GM18870 (cell line): Measurements from ENCODE around the gene MAP7D3.
A peak's percentile ranks its signal among the peaks of the same experiment; 100 is the strongest.
"Not testable (repeated sequence)": the region's sequence is repeated elsewhere in the genome, so short reads cannot be mapped to it uniquely, and the experiment has no call there.

Experiments used
- ATAC-seq: cut with Tn5 transposase; IDR thresholded peaks from one replicate; pipeline ENCODE4 v1.9.1; 2021; ENCODE audit warnings: moderate library complexity; ENCODE audit not compliant: unreplicated experiment

MAP7D3 gene

GRCh38 chrX:136251041-136251991 is at the start of gene MAP7D3:
TSS of gene MAP7D3 (minus strand) at chrX:136251400. CDS start at chrX:136251358, 42 bp downstream.
- peak; percentile 58 for ATAC-seq

- not testable (repeated sequence) for ATAC-seq
Observed at GRCh38 chrX:136300721-136301120, 49.5 kb upstream of the MAP7D3 start, which contains the start of gene ADGRG4. TSS of gene ADGRG4 (plus strand) at chrX:136300963. CDS start at chrX:136308778, 7,815 bp downstream.

GRCh38 chrX:136295380-136295779 is 44.2 kb upstream of the MAP7D3 start:
- ATAC-seq, result no peak

GRCh38 chrX:136292656-136293055 is 41.5 kb upstream of the MAP7D3 start:
- ATAC-seq, result no peak

GRCh38 chrX:136291824-136292223 is 40.6 kb upstream of the MAP7D3 start:
- ATAC-seq, result no peak

GRCh38 chrX:136286375-136286774 is 35.2 kb upstream of the MAP7D3 start:
- not testable (repeated sequence) for ATAC-seq

GRCh38 chrX:136275553-136275952 is 24.4 kb upstream of the MAP7D3 start:
- no peak for ATAC-seq

GRCh38 chrX:136273986-136274385 is 22.8 kb upstream of the MAP7D3 start:
- no peak for ATAC-seq

- no peak for ATAC-seq
Observed at GRCh38 chrX:136272325-136272724, 21.1 kb upstream of the MAP7D3 start.

GRCh38 chrX:136271300-136271699 is 20.1 kb upstream of the MAP7D3 start:
- ATAC-seq, result no peak

GRCh38 chrX:136269921-136270320 is 18.7 kb upstream of the MAP7D3 start:
- ATAC-seq, result no peak

- ATAC-seq, result peak; percentile 70
Observed at GRCh38 chrX:136268051-136269048, 17.1 kb upstream of the MAP7D3 start.

GRCh38 chrX:136266828-136267227 is 15.6 kb upstream of the MAP7D3 start:
- no peak for ATAC-seq

GRCh38 chrX:136262812-136263315 is 11.7 kb upstream of the MAP7D3 start:
- no peak for ATAC-seq

GRCh38 chrX:136262243-136262642 is 11.0 kb upstream of the MAP7D3 start:
- ATAC-seq, result no peak

GRCh38 chrX:136261321-136261720 is 10.1 kb upstream of the MAP7D3 start:
- ATAC-seq, result no peak

GRCh38 chrX:136260776-136261175 is 9.6 kb upstream of the MAP7D3 start:
- no peak for ATAC-seq

GRCh38 chrX:136259543-136259942 is 8.3 kb upstream of the MAP7D3 start:
- no peak for ATAC-seq

- no peak for ATAC-seq
Observed at GRCh38 chrX:136258951-136259350, 7.8 kb upstream of the MAP7D3 start.

GRCh38 chrX:136256026-136256425 is 4.8 kb upstream of the MAP7D3 start:
- ATAC-seq, result no peak

GRCh38 chrX:136255541-136255940 is 4.3 kb upstream of the MAP7D3 start:
- no peak for ATAC-seq
